HG02840 (cell line): ENCODE measurements around the gene ENG.

Experiments used
- ATAC-seq: cut with Tn5 transposase; IDR thresholded peaks from one replicate; pipeline ENCODE4 v1.9.1; 2021; ENCODE audit warnings: mild to moderate bottlenecking, moderate library complexity, moderate number of reproducible peaks; ENCODE audit not compliant: unreplicated experiment, low FRiP score

Gene ENG

GRCh38 chr9:127779136-127779981 lies 75.1 kb downstream of the ENG start:
- ATAC-seq: no peak

GRCh38 chr9:127778280-127779135 lies 76.0 kb downstream of the ENG start, which contains the start of gene SH2D3C:
Gene SH2D3C, minus strand, starts transcription at chr9:127778666. Its CDS starts 39 bp downstream, at chr9:127778627.
- ATAC-seq: no peak

GRCh38 chr9:127777368-127777980 lies 77.0 kb downstream of the ENG start:
- no peak for ATAC-seq

- ATAC-seq: no peak
Measured at GRCh38 chr9:127776924-127777289, 77.6 kb downstream of the ENG start.

GRCh38 chr9:127776195-127776923 lies 78.1 kb downstream of the ENG start:
- no peak for ATAC-seq

- ATAC-seq: no peak
Measured at GRCh38 chr9:127773981-127774380, 80.5 kb downstream of the ENG start.

- no peak for ATAC-seq
Measured at GRCh38 chr9:127773272-127773671, 81.2 kb downstream of the ENG start.

- no peak for ATAC-seq
Measured at GRCh38 chr9:127772603-127773002, 81.9 kb downstream of the ENG start.

- ATAC-seq: no peak
Measured at GRCh38 chr9:127771570-127772189, 82.8 kb downstream of the ENG start.

- ATAC-seq: peak; percentile 85
Measured at GRCh38 chr9:127770905-127771569, 83.4 kb downstream of the ENG start.

GRCh38 chr9:127770583-127770904 lies 83.9 kb downstream of the ENG start:
- ATAC-seq: no peak

- ATAC-seq: no peak
Measured at GRCh38 chr9:127769929-127770582, 84.4 kb downstream of the ENG start.

- ATAC-seq: no peak
Measured at GRCh38 chr9:127769101-127769500, 85.4 kb downstream of the ENG start.

- no peak for ATAC-seq
Measured at GRCh38 chr9:127768698-127769097, 85.8 kb downstream of the ENG start.

GRCh38 chr9:127767909-127768331 lies 86.5 kb downstream of the ENG start:
- ATAC-seq: no peak

GRCh38 chr9:127767410-127767809 lies 87.0 kb downstream of the ENG start:
- ATAC-seq: no peak

- no peak for ATAC-seq
Measured at GRCh38 chr9:127765418-127765817, 89.0 kb downstream of the ENG start.
